SK-N-SH treated with all-trans-retinoic acid at 6 μM for 48 hours (cell line): ENCODE measurements around the gene ACSBG1.

ENCODE experiments used
- ATAC-seq: fragments of 200-7000 bp; cut with Tn5 transposase; 3 replicates; pipeline ENCODE4 v1.9.1; 2020; ENCODE audit warnings: mild to moderate bottlenecking, moderate library complexity
- GLIS3 ChIP-seq: fragments of 250-450 bp; sonication (Bioruptor Pico); IDR thresholded peaks from 2 replicates; pipeline ENCODE4 v1.5.0; 2020; ENCODE audit warnings: mild to moderate bottlenecking, moderate library complexity
- SNAI2 ChIP-seq: fragments of 250-450 bp; sonication (Bioruptor Pico); IDR thresholded peaks from 2 replicates; pipeline ENCODE4 v1.5.0; 2020; ENCODE audit warnings: mild to moderate bottlenecking, moderate library complexity

ACSBG1 gene

GRCh38 chr15:78120523-78120922, 113.8 kb downstream of the ACSBG1 start:
- TF ChIP-seq GLIS3 (CRISPR knock-in tag) (no peak), SNAI2 (no peak)
- no peak for ATAC-seq
